Right hindlimb (tissue), 1 donor: ENCODE measurements around the gene C1orf159.
"Not testable (repeated sequence)": the region's sequence is repeated elsewhere in the genome, so short reads cannot be mapped to it uniquely, and the experiment has no call there.

Experiments used
- DNase-seq: peaks from one replicate; pipeline ENCODE4 v3.0.0-alpha.2; 2018

Gene C1orf159

GRCh38 chr1:1079408-1080121 lies 36.3 kb downstream of the C1orf159 start:
- peak; percentile 74 for DNase-seq

- DNase-seq = not testable (repeated sequence)
Observed at GRCh38 chr1:1077396-1077795, 38.5 kb downstream of the C1orf159 start.

DNA sequence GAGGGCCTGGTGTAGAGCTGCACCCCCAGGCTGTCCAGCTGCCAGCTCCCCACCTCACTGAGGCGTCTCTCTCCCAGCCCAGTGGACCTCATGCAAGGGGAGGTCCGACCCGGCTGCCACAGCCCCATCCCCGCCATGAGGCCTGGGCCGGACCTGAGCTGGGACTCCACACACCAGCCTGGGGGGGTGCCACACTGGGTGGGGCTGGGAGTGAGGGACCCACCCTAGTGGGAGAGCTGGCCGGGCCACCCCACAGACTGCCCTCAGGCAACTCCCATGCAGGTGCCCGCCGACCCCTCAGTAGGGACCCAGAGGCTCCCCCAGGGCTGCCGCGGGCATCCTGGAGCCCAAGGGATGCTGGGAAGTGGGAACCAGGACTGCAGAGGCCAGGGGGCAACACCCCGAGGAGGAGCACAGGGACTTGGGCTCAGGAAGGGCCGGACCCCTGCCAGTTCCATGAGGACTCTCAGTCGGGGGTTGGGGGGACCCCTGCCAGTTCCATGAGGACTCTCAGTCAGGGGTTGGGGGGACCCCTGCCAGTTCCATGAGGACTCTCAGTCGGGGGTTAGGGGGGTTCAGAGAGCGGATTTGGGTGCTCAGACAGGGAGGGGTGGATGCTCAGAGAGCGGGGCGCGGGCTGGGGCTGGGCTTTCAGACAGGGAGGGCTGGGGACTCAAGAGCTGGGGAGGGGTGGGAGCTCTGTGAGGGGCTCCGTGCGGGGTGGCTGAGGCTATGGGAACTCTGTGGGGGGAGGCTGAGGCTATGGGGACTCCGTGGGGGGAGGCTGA lies 40.5 kb downstream of the C1orf159 start:
- DNase-seq = no peak

GRCh38 chr1:1074631-1075147 lies 41.2 kb downstream of the C1orf159 start:
- DNase-seq = no peak

GRCh38 chr1:1073743-1074587 lies 41.9 kb downstream of the C1orf159 start, which contains the start of gene RNF223:
Gene RNF223, minus strand, starts transcription at chr1:1074306. Its CDS starts 1,740 bp downstream, at chr1:1072566.
- no peak for DNase-seq

GRCh38 chr1:1072849-1073742 lies 42.8 kb downstream of the C1orf159 start:
- DNase-seq = no peak

- no peak for DNase-seq
Observed at GRCh38 chr1:1072299-1072848, 43.5 kb downstream of the C1orf159 start.

DNA sequence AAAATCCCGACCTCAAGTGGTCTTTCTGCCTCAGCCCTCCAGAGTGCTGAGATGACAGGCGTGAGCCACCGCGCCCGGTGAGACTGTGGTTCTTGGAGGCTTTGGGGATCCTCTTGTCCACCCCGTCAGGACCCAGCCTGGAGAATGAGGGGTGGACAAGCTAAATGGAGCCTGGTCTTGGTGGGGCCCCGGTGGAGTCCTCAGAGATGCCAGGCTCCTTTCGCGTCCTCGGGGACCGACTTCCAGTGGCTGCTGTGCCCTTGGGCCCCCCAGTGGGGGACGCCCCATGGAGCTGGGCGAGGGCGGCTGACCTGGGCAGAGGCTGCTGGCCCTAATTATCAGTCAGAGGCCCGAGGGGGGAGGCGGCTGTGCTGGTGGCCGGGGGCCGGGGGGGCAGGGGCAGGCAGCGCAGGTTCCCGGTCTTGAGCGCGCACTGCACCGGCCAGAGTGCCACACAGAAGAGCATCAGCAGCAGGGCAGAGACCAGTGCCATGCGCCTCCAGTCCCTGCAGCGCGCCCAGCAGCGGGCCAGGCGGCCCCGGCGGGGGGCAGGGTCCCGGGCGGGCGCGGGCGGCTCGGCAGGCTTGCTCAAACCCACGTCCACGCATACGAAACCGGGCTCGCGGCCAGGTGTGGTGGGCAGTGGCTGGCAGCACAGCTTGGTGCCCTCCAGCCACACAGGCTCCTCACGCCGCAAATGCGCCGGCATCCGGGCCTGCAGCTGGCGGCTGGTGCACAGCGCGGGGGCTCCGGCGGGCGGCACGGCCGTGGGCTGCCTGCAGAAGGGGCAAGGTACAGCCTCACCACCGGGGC lies 44.2 kb downstream of the C1orf159 start:
- DNase-seq = no peak

DNA sequence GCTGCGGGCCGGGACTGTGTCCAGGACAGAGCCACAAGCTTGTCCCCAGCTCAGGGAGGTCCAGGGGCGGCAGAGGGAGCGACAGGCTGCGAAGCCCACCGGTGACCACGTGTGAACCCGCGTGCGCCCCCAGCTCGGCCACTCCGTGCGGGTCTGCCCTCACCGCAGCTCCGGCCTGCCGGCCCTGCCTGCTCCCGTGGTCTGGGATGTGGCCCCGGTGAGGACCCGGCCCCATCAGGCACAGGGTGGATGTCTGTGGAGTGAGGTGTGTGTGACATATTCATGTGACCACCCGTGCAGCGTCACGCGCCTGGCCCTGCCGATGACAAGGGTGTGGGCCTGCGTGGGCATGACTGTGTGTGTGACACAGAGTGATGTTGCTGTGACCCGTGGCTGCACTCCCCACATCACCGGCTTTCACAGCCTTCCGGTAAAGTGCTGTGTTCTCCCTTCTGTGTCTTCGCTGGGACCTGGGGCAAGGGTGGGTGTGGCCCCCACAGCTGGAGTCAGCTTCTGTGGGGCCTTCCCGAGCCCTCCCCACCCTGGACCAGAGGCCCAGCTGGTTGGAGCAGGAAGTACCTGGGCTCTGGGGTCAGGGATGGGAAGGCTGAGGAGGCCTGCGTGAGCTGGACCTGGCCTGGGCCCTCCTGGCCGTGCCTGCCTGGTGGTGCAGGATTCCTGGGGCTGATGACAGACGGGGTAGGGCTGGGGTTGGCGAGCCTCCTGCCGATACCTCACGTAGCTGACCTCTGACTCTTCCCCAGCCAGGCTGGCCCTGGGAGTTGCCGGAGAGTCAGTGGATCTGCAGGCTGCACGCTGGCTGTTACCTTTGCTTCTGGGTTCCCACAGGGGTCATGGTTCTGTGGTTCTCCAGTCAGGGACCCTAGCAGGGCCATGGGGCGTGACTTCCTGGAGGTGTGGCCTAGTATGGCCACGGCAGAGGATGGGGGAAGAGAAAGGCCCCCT lies 45.9 kb downstream of the C1orf159 start:
- no peak for DNase-seq

- peak; percentile 52 for DNase-seq
Observed at GRCh38 chr1:1069056-1069710, 46.7 kb downstream of the C1orf159 start.

DNA sequence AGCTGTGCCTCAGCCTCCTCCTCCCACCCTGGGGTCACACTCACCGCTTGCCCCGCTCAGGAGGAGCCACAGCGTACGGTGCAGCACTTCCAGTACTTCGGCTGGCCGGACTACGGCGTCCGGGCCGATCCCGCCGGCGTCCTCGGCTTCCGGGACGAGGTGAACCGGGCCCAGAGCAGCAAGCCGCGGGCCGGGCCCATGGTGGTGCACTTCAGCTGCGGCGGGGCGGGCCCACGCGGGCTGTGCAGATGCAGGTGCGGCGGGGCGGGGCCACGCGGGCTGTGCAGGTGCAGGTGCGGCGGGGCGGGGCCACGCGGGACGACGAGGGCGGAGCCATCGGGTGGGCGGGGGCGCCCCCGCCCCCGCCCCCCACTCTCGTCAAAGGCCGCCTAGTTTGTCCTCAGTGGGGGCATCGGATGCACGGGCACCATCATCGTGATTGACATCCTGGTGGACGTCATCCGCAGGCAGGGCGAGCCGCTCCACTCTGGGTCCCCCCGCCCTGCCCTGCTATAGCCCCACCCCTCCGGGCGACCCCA lies 47.3 kb downstream of the C1orf159 start:
- no peak for DNase-seq

DNA sequence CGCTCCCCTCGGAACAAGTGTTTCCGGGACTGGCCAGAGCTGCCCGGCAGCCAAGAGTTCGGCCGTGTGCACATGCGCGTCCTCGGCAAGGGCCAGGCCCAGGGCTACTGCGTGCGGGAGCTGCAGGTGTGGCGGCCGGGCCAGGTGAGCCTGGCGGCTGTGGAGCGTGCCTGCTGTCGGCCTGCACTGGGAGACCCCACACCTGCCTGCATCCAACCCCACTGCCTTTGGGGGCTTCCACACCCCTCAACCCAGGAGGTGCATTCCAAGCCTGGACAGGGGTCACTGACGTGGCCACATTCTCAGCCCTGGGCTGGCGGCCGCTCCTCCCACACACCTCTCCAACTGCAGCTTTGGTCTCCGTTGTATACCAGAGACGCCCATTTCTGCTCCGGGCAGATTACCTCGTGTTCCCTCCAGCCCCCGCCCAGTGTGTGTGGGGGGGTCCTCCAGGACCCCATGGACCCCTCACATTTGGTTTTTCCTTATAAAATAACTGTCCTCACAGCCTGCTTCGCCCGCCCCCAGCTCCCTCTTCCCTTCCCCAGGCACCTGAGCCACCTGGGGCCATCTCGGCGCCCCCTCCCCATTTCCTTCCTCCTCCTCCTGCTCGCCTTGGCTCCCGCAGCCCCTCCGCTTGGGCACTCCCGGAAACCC lies 47.9 kb downstream of the C1orf159 start:
- no peak for DNase-seq

DNA sequence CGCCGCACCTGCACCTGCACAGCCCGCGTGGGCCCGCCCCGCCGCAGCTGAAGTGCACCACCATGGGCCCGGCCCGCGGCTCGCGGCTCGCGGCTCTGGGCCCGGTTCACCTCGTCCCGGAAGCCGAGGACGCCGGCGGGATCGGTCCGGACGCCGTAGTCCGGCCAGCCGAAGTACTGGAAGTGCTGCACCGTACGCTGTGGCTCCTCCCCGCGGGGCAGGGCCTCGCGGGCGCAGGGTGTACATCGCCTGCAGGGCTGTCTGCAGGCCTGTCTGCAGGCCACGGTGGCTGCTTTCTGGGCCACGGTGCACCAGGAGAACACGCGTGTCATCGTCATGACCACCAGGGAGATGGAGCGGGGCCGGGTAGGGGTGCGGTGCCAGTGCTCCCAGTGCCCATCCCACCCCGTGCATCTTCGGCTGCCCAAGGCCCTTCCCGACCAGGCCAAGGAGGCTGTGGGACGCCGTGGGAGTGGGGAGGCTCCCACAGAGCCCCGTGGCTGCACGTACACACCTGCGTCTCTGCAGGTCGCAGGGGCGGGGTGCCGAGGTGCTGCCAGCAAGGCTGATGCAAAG lies 48.5 kb downstream of the C1orf159 start:
- no peak for DNase-seq

DNA sequence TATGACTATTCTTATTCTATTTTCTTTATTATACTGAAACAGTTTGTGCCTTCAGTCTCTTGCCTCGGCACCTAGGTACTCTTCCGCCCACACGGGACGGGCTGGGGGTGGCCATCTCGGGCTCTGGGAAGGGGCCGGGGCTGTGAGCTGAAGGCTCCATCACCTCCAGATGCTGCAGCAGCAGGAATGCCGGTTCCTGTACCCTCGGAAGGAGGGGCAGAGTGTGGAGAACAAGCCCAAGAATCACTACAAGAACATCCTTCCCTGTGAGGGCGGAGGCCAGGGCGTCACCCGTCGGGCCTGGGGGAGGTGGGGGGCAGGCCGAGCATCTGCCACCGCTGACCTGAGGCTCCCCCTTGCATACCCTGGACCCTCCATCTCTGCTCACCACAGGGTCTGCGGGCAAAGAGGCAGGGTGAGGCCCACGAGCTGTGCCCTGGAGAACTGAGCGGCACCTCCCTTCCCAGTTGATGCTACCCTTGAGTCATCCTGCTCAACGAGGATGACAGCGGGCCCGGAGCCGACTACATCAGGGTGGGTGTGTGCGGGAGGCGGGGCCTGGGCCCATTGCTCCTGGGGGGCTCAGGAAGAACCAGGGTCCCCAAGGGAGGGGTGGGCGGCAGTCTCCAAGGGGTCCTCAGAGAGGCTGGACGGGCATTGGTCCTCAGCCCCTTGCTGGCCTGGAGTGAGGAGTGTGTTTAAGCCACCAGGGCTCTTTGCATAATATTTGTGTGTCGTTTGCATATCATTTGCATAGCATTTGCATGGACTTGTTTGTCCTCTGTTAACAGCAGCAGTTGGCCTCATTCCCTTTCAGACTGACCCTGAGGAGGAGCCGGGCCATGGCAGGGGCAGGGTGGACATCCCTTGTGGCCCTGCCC lies 49.2 kb downstream of the C1orf159 start:
- no peak for DNase-seq

DNA sequence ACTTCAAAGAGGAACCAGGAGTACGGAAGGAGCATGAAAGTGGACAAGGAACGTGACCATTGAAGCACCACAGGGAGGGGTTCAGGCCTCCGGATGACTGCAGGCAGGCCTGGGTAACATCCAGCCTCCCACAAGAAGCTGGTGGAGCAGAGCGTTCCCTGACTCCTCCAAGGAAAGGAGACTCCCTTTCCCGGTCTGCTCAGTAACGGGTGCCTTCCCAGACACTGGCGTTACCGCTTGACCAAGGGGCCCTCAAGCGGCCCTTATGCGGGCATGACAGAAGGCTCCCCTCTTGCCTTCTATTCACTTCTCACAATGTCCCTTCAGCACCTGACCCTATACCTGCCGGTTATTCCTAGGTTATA lies 50.0 kb downstream of the C1orf159 start:
- not testable (repeated sequence) for DNase-seq

DNA sequence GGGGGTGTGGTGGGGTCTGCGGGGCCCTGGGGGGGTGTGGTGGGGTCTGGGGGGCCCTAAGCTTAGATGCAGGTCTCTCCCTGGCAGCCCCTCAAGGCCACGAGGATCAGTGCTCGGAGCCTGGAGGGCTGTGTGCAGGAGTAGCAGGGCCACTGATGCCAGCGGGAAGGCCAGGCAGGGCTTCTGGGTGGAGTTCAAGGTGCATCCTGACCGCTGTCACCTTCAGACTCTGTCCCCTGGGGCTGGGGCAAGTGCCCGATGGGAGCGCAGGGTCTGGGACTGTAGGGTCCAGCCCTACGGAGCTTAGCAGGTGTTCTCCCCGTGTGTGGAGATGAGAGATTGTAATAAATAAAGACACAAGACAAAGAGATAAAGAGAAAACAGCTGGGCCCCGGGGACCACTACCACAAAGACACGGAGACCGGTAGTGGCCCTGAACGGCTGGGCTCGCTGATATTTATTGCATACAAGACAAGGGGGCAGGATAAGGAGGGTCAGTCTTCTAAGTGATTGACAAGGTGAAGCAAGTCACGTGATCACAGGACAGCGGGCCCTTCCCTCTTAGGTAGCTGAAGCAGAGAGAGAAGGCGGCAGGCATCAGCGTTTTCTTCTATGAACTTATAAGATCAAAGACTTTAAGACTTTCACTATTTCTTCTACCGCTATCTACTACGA lies 50.5 kb downstream of the C1orf159 start:
- DNase-seq = no peak
